PFSK-1 (cell line): ENCODE data around the gene FAM210A.

Source experiments
- SIN3A ChIP-seq: IDR thresholded peaks from 2 replicates; pipeline ENCODE4 v1.6.1; 2012; ENCODE audit warnings: mild to moderate bottlenecking, low read length, moderate library complexity, borderline replicate concordance; ENCODE audit not compliant: insufficient read depth
- TAF1 ChIP-seq: IDR thresholded peaks from 2 replicates; pipeline ENCODE4 v1.6.1; 2012; ENCODE audit warnings: low read length, control low read depth, borderline replicate concordance; ENCODE audit not compliant: insufficient read depth
- TF ChIP-seq, protein P1 (sequence below), 2 experiments: IDR thresholded peaks; 2 replicates each; pipeline versions ENCODE4 v1.6.1 to v1.8.0; 2011 to 2012; ENCODE audit warnings: low read depth in 2 of 2, low read length in 2 of 2, control low read depth in 1 of 2, inconsistent platforms in 1 of 2, mild to moderate bottlenecking in 1 of 2, moderate library complexity in 1 of 2; ENCODE audit not compliant: insufficient read depth in 1 of 2

DNA sequence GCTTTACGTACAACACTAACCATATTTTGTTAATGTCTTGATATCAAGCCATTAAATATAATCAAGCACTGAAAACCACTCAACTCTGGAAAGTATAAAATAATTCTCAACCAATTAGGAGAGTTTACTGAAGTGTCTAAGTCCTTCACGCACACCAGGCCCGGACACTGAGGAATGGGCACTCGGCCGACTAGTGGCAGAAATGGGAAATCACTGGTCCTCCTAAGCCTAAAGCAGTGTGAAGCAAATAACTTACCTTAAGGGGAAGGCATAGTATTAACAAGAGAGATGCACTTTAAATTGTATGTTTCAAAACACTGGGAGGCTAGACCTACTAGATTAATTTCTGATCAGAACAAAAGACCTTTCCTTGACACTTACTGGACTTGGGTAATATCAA is 45.7 kb downstream of the FAM210A start:
- no peak for TF ChIP-seq SIN3A
- TF ChIP-seq TAF1, result no peak
- TF ChIP-seq, protein P1, sequence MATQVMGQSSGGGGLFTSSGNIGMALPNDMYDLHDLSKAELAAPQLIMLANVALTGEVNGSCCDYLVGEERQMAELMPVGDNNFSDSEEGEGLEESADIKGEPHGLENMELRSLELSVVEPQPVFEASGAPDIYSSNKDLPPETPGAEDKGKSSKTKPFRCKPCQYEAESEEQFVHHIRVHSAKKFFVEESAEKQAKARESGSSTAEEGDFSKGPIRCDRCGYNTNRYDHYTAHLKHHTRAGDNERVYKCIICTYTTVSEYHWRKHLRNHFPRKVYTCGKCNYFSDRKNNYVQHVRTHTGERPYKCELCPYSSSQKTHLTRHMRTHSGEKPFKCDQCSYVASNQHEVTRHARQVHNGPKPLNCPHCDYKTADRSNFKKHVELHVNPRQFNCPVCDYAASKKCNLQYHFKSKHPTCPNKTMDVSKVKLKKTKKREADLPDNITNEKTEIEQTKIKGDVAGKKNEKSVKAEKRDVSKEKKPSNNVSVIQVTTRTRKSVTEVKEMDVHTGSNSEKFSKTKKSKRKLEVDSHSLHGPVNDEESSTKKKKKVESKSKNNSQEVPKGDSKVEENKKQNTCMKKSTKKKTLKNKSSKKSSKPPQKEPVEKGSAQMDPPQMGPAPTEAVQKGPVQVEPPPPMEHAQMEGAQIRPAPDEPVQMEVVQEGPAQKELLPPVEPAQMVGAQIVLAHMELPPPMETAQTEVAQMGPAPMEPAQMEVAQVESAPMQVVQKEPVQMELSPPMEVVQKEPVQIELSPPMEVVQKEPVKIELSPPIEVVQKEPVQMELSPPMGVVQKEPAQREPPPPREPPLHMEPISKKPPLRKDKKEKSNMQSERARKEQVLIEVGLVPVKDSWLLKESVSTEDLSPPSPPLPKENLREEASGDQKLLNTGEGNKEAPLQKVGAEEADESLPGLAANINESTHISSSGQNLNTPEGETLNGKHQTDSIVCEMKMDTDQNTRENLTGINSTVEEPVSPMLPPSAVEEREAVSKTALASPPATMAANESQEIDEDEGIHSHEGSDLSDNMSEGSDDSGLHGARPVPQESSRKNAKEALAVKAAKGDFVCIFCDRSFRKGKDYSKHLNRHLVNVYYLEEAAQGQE (IDR thresholded peaks at IDR 0.05; ENCODE audit: insufficient read depth in 1 of 2, low read depth in 2 of 2, low read length in 2 of 2), result no peak
